ENCODE measurements around the gene CCM2. TPM values are rescaled to one million over a fixed set of nuclear protein-coding genes. Genes with fewer than 3 reads are reported as not detected.

Gene CCM2
- total and polyA plus RNA-seq, 2 of the 8 experiments (the other 6 are each of a cell fraction or from before 2014, with no cell fraction given), result 31.6 to 41.2 TPM

- TF ChIP-seq GABPA (IDR thresholded peaks at IDR 0.05; ENCODE audit: borderline replicate concordance, insufficient read depth, low read length), result no peak
- no peak for TF ChIP-seq EGR1 (IDR thresholded peaks at IDR 0.05; ENCODE audit: borderline replicate concordance, low read depth, low read length)
- no peak for TF ChIP-seq SRF (IDR thresholded peaks at IDR 0.05; ENCODE audit: low read depth, low read length)
- TF ChIP-seq CHD1 (IDR thresholded peaks at IDR 0.05; ENCODE audit: low read depth, low read length), result no peak
- TF ChIP-seq CTBP2 (IDR thresholded peaks at IDR 0.05; ENCODE audit: borderline replicate concordance, insufficient read depth, insufficient read length, low read length), result no peak
- no peak for TF ChIP-seq SIRT6 (IDR thresholded peaks at IDR 0.05; ENCODE audit: low read length)
- no peak for TF ChIP-seq PHF8 (conservative IDR thresholded peaks at IDR 0.05; ENCODE audit: low read depth, low read length)
Measured at GRCh38 chr7:45001826-45002225, 1.8 kb downstream of the CCM2 start (continued).

All from H1 (cell line).